Esophagus muscularis mucosa (tissue), 4 donors: Measurements from ENCODE around the gene MED13L.

Experiments used
- EP300 ChIP-seq: sonication (generic); formaldehyde crosslinking; IDR thresholded peaks from one replicate; pipeline ENCODE4 v1.6.1; 2017; ENCODE audit warnings: antibody characterized with exemption
- POLR2A ChIP-seq: fragments of 450-650 bp; IDR thresholded peaks from one replicate; pipeline ENCODE4 v1.6.1; 2017; ENCODE audit warnings: antibody characterized with exemption, moderate library complexity, mild to moderate bottlenecking, low read depth
- POLR2AphosphoS5 ChIP-seq, 2 donors: sonication (generic); formaldehyde crosslinking; IDR thresholded peaks; one replicate each; pipeline ENCODE4 v1.6.1; 2017; ENCODE audit warnings: antibody characterized with exemption in 2 of 2
- TF ChIP-seq, protein P1 (sequence below), 3 experiments: fragments of 200-600 bp in 2 of 3; fragments of 450-650 bp in 1 of 3; sonication (generic) in 2 of 3; IDR thresholded peaks; one replicate each; pipeline ENCODE4 v1.5.1; 2017 to 2019; ENCODE audit warnings: antibody characterized with exemption in 3 of 3, mild to moderate bottlenecking in 2 of 3, moderate library complexity in 1 of 3

DNA sequence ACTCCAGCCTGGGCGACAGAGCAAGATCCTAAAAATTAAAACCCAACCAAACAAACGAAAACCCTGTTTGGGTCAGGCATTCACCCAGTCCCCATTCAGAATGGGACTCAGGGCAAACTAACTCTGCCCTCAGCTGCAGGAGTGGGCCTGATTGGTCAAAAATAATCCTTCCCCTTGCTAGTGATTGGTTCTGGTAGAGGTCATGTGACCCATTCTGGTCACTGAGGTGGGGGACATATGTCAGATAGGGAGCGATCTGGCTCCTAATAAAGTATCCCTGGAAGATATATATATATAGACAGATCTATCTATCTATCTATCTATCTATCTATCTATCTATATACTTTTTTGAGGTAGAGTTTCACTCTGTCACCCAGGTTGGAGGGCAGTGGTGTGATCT, 29.5 kb upstream of the MED13L start:
- TF ChIP-seq POLR2A: no peak
- TF ChIP-seq POLR2AphosphoS5 (IDR thresholded peaks at IDR 0.05): no peak
- TF ChIP-seq, protein P1, sequence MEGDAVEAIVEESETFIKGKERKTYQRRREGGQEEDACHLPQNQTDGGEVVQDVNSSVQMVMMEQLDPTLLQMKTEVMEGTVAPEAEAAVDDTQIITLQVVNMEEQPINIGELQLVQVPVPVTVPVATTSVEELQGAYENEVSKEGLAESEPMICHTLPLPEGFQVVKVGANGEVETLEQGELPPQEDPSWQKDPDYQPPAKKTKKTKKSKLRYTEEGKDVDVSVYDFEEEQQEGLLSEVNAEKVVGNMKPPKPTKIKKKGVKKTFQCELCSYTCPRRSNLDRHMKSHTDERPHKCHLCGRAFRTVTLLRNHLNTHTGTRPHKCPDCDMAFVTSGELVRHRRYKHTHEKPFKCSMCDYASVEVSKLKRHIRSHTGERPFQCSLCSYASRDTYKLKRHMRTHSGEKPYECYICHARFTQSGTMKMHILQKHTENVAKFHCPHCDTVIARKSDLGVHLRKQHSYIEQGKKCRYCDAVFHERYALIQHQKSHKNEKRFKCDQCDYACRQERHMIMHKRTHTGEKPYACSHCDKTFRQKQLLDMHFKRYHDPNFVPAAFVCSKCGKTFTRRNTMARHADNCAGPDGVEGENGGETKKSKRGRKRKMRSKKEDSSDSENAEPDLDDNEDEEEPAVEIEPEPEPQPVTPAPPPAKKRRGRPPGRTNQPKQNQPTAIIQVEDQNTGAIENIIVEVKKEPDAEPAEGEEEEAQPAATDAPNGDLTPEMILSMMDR (IDR thresholded peaks at IDR 0.05): no peak
- TF ChIP-seq EP300: no peak
